ENCODE results near the gene E2F4.

The E2F4 gene

DNA sequence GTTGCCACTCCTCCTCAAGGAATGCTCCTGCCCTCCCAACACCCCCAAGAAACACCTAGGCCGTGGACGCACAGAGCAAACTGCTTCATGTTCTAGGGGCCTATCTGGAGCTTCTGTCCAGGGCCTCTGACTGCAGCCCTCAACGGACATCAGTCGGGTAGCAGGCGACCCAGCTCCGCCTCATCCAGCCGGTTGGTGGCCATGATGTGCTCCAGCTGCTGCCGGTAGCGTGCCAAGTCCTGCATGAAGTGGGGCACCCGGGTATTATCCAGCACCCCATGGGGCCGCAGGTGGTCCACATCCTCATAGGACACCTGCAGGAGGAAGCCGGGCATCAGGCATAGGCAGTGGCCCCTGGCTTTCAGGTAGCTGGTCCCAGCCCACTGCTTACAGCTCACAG is 15.3 kb upstream of the E2F4 start:
- no peak for DNase-seq

DNA sequence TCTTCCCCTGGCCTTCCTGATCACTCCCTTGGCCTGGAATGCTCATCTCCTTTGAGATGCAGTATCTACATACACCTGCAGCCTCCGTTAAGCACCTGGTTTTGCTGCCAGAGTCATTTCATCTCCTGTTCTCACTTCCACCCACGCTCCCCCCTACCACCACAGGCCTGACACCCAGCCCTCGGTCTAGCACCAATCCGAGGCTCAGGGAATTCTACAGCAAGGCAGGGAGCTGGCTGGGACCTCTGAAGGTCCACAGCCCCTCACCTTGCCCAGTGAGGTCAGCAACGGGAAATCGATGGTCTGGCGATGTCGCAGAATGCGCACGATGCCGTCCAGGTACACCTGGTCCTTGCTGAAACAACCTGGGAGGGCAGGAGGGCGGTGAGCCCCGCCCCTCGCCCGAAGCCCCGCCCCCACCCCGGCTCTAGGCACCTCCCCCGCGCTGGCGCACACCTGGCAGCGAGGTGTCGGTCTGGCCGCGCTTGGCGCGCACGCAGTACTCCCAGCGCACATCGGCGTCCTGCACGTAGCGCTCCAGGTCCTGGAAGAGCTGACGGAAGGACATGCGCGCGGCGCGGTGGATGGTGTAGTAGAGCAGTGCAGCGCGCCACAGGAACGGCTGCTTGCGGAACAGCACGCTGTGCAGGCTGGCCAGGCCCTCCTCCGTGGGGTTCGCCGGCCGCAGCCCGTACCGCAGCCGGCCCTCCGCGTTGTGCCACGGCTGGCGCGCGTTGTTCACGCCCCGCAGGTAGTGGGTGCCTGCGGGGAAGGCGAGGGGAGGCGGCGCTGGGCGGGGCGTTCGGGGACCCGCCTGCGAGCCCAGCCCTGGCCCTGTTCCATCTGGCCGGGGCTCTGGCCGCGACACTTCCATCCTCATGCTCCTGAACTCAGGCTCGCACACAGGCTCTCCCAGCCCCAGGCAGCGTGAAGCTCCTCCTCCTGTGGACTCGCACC is 13.9 kb upstream of the E2F4 start:
- peak; percentile 47 for DNase-seq

DNA sequence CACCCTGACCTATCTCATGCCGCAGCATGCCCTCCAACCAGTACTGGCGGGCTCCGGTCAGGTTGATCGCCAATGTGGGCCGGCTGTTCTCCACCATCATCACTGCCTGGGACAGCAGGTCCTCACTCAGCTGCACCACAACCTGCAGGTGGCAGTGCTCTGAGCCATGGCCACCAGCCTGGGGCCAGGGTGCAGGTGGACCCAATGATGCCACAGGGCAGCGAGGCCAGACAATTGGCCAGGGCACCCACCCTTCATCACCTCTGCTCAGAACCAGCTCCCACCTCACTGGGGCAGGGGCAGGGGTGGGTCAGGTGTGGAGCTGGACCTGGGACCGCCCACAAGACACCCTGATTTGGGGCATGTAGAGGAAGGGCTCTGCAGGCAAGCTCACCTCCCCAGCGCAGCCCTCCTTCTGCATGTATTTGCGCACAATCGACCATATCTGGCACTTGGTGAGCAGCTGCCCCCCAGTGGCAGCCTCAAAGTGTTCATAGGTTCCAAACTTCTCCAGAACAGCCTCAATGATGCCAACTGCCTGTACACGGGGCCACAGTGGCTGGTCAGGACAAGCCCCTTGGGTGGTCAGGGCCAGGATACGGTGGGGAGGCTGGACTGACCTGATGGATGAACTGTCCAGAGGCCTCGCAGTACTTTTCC is 12.4 kb upstream of the E2F4 start:
- DNase-seq: no peak

GRCh38 chr16:67180166-67180565 is 11.8 kb upstream of the E2F4 start:
- no peak for DNase-seq

DNA sequence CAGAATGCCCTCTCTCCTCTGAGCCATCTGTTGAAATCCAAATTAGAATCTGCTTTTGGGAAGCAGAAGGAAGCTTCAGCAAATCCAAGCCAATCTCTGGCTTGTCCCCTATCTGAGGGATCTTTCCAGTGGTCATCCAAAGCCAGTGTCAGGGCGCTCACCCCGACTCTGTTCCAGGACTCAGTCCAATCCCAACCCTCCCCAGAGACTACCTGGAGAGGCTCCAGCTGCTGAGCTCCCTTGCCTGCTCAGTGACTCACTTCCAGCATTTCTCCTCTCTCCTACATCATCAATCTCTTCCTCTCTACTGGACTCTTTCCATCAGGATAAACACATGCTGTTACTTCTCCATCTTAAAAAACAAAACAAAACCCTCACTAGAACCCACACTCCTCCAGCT is 10.6 kb upstream of the E2F4 start:
- DNase-seq: no peak

- DNase-seq: peak; percentile 26
Observed at GRCh38 chr16:67182288-67182687, 9.7 kb upstream of the E2F4 start.

GRCh38 chr16:67183284-67183626 is 8.7 kb upstream of the E2F4 start:
- DNase-seq: no peak

DNA sequence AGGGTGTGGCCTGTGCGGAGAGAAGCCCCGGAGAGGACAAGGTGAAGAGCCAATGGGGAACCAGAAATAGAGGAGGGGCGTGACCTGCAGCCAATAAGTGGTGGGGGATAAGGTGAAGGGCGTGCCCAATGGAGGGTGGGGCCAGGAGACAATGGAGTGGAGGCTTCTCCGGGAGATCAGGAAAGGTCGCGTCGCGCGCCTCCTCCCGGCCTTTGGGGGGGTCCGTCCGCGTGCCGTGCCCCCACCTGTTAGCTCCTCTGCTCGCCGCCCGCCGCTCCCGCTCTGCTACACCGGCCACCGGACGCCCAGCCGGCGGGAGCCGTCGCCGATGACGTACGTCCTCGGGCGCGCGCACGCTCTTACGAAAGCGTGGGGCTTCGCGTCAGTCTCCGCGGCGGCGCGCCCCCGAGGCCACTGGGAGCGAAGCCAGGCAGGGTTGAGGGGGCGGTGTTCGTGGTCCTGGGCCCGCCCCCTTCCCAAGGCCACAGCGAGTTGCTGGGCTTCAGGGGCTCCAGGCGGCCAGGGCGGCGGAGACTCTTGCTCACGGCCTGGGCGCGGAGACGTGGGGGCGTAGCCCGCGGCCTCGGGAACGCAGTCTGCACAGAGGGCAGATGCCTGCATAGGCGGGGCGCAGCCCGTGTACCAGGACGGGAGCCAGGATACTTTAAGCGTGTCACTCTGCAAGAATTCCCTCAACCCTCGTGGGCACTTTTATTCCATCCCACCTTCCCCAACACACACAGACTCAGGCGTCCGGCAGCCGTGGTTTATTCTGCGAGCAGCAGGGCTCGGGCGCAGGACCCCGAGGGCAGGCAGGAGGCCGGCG is 8.1 kb upstream of the E2F4 start, which contains the start of gene MATCAP1:
MATCAP1 (minus strand) TSS at position 337 of the 826 bp plus-strand sequence. CDS start 3,353 bp downstream, outside the sequence.
- DNase-seq: peak; percentile 97

DNA sequence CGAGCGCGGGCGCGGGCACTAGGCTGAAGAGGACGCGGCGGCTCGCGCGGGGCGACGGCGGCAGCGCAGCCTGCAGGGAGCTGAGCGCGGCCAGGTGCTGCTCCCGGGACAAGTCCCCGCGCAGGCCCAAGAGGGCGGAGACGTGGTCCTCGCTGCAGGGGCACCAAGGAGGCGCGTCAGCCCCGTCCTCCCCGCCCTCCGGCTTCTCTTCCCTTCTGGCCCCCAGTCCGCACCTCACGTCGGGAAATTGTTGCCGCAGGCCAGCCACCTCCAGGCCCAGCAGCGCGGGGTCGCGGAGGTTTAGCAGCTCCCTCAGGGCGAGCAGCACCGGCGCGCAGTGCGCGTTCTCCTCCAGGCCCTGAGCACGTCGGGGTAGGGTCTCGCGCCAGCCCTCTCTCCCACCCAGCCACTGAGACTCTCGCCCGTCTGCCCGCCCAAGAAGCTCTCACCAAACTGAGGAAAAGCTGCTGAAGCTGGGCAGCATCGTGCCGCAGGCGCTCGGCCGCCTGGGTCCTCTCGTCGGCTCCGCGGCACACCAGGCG is 7.4 kb upstream of the E2F4 start:
- no peak for DNase-seq

DNA sequence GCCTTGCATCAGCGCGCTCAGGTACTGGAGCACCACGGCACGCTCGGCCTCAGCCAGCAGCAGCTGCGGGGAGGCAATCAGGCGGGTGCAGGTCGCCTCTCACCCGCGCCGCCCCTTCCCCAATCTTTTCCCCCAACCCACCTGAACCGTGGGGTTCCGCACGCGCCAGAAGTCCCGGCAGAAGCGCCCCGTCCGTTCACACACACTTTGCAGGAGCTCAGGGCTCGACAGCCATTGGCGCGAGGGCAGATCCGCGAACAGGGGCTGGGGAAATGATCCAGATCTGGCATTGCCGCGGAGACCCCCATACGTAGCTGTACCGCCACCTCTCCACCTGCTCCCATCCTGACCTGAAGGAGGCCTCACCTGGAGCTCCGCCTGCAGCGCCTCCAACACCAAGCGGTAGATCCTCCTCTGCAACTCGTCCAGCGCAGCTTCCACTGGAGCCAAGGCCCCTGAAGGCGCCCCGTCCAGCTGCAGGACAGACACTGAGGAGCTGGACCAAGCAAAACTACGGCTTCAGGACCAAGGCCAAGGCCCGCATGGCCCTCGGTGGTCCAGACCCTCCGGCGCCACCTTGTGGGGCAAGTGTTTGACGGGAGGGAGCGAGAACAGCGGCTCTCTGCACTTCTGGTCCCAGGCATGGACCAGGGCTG is 6.8 kb upstream of the E2F4 start:
- DNase-seq: peak; percentile 86

DNA sequence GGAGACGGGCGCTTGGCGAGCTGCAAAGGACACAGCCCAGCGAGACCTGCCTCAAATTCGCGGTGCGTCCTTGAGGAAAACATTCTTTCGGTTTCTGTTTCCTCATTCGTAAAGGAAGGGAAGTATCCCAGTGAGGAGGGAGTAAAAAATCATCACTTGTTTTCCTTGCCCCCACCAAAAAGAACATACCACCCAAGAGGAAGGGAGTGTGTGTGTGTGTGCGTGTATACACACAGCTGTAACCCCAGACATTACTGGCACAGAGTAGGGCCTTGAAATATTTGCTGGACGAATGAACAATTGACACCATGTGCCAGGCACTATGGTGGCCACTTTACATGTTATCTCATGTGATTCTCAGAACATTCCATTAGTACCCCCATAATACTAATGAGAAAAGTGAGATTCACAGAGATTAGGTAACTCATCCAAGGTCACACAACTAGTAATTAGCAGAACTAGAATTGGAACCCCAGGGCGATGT is 6.3 kb upstream of the E2F4 start:
- no peak for DNase-seq

- no peak for DNase-seq
Observed at GRCh38 chr16:67186550-67186950, 5.4 kb upstream of the E2F4 start.

DNA sequence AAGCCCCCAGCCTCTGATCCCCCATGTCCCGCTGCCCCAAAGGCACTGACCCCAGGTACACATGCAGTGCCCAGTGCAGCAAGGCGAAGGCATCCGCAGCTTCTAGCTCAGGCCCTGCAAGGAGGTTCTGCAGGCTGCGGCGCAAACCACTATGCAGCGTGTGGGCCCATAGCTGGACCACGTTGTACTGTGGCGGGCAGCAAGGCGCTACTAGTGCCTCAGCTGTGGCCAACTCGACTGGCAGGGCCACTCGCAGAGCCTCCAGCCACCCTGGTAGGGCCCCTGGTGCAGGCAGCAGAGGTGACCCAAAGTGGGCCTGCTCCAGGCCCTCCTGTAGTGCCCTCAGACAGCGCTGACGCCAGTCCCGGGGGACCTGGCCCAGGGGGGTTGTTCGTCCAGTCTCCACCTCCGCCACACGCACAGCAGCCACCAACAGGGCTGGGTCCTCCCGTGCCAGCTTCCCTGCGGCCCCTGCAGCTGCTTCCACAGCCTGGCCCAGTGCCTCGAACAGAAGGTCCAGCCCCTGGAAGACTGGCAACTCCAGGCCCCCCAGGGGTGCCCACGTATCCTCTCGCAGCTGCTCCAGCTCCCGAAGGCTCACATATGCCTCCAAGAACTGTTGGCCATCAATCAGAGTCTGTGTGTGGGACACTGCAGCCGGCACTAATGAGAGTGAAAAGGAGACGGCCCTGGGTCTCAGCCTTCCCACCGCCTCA is 4.6 kb upstream of the E2F4 start:
- DNase-seq: no peak

- DNase-seq: no peak
Observed at GRCh38 chr16:67188323-67188722, 3.6 kb upstream of the E2F4 start.

DNA sequence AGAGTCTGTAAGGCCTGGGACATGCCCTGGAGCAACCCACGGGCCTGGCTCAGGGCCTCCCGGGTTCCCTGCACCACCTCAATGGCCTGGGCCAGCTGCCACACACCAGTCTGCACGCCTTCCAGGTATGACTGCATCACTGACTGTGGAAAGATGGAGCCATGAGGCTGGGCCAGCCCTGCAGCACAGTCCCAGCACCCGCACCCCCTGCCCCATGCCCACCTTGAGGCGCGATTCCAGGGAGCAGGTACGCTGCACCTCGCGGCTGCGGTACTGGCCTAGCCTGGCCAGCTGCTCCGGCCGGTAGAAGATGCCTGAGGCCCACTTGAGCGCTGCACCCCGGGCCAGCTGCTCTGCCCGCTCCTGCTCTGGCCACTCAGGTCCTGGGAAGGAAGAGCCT is 3.2 kb upstream of the E2F4 start:
- no peak for DNase-seq

DNA sequence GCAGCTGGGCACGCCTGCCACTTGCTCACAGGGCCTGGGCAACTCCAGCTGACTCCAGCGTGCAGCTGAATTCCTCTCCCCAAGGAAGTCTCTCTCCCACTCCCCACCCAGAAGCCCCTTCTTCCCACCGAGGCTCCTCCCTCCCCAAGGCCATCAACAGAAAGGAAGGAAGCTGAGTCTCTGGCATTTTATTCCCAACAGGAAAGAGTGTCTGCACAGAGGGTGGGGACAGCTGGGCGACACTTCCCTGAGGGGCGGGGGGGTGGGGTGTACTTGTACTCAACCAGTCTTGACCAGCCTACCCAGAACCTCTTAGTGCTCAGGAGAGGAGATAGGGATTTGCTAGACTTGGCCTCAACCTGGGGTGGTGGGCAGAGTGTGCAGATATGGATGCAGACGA is 1.9 kb upstream of the E2F4 start, which contains the start of gene EXOC3L1:
EXOC3L1 (minus strand) TSS at position 96 of the 400 bp plus-strand sequence. CDS start 460 bp downstream, outside the sequence.
- DNase-seq: no peak

GRCh38 chr16:67190448-67191399 is 1.2 kb upstream of the E2F4 start:
- DNase-seq: no peak

DNA sequence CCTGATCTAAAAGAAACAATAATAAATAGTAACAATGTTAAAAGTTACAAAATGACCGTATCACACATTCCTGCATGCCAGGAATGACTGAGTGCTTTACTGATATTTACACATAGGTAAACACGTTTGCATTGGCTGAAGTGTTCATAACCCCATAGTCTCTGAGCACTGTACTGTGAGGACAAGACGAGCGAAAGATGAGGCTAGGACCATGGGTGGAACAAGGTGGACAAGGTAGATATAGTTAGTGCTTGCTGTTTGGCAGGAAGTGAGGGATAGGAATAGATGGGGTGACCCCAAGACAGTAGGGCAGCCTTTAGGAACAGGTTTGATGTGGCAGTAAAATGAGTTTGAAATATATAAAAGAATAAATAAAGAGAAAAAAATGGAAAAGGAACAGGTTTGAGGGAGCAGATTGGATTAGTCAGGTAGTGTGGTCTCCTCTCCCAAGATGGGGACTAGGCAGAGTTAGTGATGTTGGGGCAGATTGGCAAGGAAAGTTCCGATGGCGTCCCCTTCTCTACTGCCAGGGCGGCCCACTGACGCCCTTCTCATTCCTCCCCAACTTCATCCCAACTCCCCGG is 452 bp upstream of the E2F4 start:
- DNase-seq: no peak

- no peak for DNase-seq
Observed at GRCh38 chr16:67192781-67193361, 916 bp downstream of the E2F4 start.

Measured in inflammatory macrophage treated with lipopolysaccharide for 4 hours (primary cell).